ENCODE data around the gene UBE2U.

DNA sequence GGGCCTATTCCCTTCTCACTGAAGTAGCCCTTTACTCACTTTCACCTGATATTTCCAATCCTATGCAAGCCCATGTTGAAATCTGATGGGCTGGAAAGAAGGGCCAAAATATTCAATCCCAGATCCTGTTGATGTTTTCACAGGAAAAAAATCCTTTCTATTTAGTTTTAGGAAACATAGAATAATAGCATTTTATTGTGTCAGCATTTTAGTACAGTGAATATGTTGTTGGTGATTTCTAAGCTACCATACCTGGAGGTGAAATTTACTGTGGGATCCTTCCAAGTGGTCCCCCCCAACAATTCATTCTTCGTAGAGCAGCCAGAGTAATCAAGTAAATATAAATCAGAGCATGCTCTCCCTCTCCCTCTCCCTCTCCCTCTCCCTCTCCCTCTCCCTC is 3.4 kb upstream of the UBE2U start:
- TF ChIP-seq GATA2 (IDR thresholded peaks at IDR 0.05; ENCODE audit: low read depth, low read length) (no peak), GATA3 (IDR thresholded peaks at IDR 0.05; ENCODE audit: low read depth, low read length) (no peak)
